Testis (tissue), 2 donors: ENCODE data around the gene SERPINB12.

Experiments
- POLR2A ChIP-seq: fragments of 450-650 bp; IDR thresholded peaks from one replicate; pipeline ENCODE4 v1.6.1; 2017; ENCODE audit warnings: antibody characterized with exemption, mild to moderate bottlenecking, moderate library complexity
- TF ChIP-seq, protein P1 (sequence below), 3 experiments: fragments of 450-650 bp in 2 of 3; fragments of 200-600 bp in 1 of 3; sonication (generic) in 1 of 3; IDR thresholded peaks; one replicate each; pipeline ENCODE4 v1.5.1; 2016 to 2019; ENCODE audit warnings: antibody characterized with exemption in 3 of 3, mild to moderate bottlenecking in 2 of 3, moderate library complexity in 1 of 3

DNA sequence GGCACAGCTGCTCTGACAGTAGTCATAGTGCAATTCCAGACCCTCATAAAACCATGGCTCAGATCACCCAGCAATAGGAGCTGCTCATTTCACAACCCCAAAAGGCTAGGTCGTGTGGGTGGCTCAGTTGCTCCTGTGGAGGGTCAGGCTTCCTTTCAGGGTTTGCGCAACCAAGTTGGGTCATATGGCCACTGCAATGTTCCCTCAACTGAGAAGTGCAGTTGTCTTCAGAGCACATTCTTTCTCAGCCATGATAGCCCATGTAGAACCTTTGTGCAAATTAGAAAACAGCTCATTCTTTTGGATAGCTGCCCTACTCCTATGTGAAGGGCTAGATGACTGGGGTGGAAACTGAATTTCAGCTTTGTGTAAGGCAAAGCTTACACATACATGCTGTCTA is 48.2 kb downstream of the SERPINB12 start:
- TF ChIP-seq, protein P1, sequence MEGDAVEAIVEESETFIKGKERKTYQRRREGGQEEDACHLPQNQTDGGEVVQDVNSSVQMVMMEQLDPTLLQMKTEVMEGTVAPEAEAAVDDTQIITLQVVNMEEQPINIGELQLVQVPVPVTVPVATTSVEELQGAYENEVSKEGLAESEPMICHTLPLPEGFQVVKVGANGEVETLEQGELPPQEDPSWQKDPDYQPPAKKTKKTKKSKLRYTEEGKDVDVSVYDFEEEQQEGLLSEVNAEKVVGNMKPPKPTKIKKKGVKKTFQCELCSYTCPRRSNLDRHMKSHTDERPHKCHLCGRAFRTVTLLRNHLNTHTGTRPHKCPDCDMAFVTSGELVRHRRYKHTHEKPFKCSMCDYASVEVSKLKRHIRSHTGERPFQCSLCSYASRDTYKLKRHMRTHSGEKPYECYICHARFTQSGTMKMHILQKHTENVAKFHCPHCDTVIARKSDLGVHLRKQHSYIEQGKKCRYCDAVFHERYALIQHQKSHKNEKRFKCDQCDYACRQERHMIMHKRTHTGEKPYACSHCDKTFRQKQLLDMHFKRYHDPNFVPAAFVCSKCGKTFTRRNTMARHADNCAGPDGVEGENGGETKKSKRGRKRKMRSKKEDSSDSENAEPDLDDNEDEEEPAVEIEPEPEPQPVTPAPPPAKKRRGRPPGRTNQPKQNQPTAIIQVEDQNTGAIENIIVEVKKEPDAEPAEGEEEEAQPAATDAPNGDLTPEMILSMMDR (IDR thresholded peaks at IDR 0.05): no peak
- no peak for TF ChIP-seq POLR2A
